Fibroblast of the conjunctiva (primary cell): ENCODE measurements around the gene EEIG2.
A peak's percentile ranks its signal among the peaks of the same experiment; 100 is the strongest.

Source experiments
- DNase-seq: peaks from one replicate; pipeline ENCODE4 v3.0.0-alpha.2; 2010; ENCODE audit warnings: low read depth

Gene EEIG2

DNA sequence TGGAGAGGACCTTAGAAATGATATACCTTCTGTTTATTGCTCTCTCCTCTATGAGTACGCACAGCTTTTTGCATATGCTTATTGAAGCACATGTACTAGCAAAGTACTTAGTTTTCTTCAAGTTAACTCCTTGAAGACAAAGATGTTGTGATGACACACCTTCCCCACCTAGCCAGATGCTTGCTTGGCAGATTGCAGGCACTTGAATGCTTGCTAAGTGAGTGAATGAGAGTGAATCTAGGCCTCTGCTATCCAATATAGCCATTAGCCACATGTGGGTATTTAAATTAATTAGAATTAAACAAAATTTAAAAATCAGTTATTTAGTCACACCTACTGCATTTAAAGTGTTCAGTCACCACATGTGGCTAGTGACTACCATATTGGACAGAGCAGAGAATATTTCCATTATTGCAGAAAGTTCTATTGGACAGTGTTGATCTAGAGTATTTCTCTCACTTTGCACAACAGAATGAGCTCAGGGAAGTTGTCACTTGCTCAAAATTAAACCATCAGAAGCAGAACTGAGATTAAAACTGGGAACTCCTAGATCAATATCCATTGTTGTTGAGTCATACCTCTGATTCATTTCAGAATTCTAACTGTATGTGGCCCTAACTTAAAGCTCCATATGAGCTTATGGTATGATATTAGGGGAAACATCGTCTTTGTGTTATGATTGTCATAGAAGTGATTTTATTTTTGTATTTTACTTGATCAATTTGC lies 8.6 kb upstream of the EEIG2 start:
- DNase-seq = no peak

DNA sequence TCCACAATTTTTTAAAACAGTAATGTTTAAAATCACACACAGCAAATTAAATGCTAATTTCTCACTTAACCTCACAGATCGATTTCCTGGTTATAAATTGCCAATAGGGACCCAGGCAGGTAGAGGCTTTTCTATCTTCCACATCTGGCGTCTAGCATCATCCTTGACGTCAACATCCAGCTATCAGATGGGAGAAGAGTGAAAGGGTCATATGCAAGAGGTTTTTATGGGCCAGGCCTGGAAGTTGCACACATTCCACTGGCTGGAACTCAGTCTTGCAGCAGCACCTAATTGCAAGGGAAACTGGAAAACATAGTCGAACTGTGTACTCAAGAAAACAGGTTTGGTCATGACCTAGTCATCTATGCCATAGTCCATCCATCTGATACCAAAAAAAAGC lies 6.0 kb upstream of the EEIG2 start:
- no peak for DNase-seq

DNA sequence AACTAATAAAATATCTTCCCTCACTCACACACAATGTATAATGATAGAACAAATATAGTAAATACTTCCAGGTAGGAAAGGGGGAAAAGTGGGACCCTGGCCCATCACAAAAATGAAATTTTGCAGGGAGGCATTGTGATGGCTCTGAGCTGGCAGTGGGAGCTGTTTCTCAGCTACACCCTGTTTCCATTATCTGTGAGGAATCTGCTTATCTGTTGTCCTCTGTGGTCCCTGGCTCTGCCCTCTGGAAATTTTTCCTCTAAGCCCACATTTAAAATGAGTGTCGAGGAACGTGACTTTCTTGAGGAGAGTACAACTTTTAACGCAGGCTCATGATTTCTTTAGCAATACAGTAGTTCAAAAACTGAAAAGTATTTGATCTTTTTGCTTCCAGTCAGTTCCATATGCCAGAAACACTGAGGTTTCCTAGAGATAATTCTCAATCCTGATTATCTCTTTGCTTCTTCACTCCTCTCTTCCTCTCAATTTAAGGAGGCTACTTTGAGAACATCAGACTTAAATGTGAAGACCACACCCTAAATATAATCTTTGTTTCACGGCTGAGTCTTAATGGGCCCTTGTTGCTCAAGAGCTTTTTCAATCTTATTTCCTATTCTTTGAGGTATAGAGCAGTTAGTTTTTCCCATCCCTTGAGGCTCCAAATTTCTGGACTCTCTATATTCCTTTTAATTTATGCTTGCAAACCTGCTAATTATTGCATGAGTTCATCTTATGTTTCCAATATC lies 5.0 kb upstream of the EEIG2 start:
- DNase-seq = no peak

DNA sequence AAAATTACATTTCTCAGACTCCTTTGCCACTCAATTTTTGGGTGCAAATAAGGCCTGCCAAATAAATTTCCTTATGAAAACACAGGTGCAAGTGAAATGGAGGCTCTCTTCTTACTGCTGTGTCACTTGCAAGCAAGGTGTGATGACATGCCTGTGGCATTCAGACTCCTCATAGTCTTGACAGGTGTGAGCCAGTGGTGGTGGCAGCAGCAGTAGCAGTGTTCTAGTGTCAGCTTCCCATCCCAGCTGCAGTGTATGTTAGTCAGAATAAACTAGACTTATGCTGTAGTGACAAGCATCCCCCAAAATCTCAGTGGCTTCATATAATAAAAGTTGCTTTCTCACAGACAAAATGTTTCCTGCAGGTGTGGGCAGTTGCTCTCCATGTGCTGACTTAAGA lies 3.8 kb upstream of the EEIG2 start:
- no peak for DNase-seq

DNA sequence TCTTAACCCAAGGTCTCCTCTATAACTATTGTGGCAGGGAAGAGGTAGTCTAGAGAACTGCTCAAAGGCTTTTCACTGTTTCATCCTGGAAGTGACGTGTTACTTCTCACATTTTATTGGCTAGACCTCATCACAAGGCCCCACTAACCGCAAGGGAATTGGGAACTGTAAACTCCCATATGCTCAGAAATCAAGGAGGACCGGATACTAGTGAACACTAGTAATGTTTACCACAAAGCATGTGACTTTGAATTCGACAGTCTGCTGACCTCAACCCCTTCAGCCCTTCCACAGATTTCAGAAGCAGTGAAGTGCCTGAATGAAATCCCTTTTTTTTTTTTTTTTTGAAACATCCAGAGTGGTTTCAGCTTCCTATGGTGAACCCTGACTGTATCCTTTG lies 3.4 kb upstream of the EEIG2 start:
- DNase-seq = no peak

DNA sequence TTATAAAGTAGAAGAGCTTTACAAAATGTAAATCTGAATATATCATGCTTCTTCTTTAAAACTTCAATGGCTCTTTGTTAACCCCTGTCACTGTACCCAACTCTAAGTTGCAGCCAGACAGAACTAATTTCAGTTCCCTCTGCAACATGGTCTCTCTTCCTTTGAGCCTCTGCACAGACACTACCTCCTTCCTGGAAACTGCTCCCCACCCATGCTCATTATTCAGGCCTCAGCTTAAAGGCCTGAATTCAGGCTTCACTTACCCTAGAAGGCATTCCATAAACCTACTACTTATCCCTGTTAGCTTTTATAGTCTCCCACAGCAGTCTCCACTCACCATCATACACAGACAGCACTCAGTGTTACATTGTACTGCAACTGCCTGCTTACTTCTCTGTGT lies 2.6 kb upstream of the EEIG2 start:
- DNase-seq = no peak

DNA sequence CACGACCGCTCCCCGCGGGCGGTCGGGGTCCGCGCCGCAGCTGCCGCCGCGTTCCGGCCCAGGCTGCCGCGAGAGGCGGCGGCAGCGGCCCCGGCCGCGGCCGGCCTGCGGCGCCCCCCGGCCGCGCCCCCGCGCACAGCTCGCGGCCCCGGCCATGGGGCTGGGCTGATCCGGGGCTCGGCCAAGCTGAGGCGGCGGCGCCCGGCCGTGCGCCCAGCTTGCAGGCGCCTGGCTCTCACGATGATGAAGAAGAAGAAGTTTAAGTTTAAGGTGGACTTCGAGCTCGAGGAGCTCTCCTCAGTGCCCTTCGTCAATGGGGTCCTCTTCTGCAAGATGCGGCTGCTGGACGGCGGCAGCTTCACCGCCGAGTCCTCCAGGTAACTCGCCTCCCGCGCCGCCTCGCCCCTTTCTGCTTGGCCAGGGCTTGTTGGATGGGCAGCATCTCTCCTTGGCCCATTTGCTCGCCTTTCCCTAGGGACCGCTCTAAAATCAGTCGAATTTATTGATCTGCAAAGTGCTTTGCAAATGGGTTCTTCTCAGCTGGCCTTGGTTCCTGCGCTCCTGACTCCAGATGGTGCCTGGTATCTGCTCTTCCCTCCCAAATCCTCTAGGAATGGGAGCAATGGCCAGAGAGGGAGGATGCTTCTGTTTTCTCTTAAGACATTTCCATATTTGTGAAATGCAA lies 431 bp downstream of the EEIG2 start:
- DNase-seq = no peak

DNA sequence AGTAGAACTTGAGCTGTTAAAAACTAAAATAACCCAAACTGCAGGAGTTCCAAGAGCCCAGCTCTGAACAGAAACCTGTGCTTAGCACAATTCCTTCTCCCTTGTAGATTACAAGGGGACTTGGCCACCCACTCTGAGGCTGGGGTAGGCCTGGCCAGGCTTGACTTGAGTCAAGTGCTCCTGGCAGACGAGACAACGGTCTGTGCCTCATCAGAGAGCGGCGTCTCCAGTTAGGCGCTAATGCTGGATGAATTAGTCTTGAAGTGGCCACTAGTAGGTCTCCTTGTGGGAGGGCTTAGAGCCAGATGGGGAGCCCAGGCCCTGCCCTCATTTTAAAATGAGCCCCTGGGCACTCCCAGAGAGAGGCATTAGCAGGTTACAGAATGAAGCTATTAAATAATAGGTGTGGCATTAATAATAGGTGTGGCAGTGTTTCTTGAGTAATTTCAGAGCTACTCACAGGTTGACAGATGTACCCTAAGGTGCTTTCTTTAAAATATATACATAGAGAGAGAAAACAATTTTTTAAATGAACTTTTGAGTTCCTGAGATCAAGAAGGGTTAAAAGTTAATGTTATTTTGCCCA lies 1.1 kb downstream of the EEIG2 start:
- peak; percentile 44 for DNase-seq

DNA sequence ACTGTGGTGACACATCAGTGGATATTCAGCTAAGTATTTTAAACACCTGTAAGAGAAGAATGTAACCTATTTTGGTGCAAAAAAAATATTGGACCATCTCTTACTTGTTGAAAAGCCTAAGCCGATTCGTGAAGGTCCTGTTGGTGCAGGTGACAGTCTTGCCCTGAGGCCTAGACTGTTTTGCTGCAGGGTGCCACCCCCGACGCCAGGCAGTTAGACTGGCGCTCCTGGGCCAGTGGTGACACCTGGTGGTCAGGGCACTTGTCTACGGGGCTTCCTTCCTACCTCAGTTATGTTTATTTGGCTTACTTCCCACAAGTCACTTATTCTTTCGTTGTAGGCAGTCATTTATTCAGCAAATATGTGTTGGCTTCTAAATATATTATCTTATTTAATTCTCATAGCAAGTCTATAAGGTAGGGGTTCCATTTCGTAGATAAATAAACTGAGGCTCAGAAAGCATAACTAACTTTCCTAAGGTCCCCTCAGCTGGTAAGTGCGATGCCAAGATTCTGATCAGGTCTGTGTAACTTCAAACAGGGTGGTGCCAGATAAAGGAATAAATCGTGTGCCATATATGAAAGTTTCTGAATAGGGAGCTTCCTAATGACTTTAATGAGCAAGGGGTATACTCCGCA lies 1.9 kb downstream of the EEIG2 start:
- DNase-seq = no peak

DNA sequence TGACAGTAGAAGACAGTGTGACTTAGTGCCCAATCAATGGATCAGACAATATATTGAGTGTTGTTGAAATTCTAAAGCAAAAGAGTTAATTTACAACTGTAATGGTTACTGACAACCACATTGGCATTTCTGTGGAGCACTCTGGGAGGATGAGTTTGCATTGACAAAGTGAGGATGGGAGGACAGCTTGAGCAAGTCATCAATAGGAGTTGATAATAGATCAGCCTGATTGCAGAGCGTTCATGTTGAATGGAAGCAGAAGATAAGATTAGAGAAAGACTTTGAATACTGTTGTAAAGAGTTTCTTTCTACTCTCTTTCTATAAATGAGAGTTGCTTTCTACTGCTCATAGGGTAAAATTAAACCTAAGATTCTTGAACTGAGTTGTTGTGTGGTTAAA lies 3.9 kb downstream of the EEIG2 start:
- no peak for DNase-seq

DNA sequence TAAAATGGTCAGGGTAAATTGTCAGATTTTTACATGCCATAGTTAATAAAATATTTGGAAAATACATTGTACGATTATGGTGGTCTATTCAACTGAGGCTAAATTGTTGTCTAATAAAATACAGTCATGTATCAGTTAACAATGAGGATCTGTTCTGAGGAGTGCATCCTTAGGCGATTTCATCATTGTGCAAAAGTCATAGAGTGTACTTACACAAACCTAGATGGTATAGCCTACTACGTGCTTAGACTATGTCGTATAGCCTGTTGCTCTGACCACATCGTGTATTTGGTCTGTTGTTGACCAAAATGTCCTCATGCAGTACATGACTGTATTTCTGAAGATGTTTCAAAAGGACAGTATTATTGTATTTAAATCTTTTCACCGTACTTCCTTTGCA lies 5.2 kb downstream of the EEIG2 start:
- no peak for DNase-seq

DNA sequence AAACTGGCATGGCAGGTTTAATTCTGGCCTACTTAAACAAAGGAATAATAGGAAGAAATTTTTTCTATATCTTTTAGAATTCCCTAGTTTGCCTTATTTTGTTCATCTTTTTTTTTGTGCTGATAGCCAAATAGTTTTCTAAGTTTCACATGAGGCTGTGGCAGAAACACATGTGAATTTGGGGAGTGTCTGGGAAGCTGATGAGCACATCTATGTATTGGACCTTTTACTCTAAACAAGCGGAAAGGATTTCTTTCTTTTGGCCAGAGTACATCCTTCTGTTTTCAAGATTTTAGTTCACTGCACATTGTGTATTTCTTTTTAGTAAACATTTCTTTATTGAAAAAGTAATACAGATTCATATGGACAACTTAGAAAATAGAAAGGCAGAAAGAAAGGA lies 5.6 kb downstream of the EEIG2 start:
- DNase-seq = no peak

DNA sequence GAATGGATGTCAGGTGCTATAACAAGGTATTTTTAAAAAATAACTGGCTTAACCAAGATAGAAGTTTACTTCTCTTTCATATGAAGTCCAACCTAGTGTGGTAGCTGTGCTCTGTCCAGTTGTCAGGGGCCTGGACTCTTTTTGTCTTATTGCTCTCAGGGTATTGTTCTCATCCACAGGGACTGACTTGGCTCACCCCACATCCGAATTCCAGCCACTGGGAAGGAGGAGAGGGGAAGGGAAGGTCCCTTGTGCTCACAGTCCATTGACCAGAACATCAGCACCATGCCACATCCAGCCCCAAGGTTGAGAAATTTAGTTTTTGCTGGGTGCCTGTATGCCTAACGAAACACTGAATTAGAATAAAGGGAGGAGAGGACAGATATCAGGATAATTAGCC lies 8.7 kb downstream of the EEIG2 start:
- no peak for DNase-seq

DNA sequence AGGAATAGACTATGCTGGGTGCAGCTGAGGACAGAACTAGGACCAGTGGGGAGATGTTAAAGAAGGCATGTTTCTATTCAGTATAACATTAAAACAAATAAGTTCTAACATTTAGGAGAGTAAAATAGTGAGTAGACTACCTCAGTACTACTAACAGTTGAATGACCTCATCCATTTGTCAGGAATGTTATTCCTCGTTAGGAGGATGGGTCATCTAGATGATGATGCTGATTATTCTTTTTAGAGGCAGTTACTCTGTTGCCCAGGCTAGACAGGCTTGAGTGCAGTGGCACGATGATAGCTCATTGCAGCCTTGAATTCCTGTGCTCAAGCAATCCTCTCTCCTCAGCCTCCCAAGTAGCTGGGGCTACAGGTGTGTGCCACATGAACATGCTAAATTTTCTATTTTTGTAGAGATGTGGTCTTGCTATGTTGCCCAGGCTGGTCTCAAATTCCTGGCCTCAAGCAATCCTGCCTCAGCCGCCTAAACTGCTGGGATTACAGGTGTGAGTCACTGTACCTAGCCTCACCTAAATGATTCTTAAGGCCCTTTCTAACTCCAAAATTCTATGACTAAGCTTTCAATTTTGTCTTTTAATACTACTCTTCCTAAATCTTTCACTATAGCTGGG lies 9.3 kb downstream of the EEIG2 start:
- no peak for DNase-seq

DNA sequence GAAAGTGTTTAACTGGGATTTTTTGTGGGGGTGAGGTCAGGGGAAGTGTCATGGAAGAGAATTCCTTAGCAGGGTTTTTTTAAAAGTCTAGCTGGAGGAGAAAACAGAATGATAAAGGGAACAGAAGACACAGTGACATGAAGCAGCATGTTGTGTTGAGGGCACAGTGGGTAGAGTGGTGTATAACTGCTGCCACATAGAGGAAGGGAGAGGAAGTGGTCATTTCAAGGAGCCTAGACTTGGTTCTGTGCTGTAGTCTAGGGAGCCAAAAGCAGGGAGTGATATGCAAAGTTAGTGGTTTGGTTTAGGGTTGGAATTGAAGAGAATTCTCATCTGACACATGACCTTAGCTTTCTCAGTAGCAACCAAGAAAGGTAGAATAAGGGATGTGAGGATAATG lies 10.2 kb downstream of the EEIG2 start:
- DNase-seq = no peak

DNA sequence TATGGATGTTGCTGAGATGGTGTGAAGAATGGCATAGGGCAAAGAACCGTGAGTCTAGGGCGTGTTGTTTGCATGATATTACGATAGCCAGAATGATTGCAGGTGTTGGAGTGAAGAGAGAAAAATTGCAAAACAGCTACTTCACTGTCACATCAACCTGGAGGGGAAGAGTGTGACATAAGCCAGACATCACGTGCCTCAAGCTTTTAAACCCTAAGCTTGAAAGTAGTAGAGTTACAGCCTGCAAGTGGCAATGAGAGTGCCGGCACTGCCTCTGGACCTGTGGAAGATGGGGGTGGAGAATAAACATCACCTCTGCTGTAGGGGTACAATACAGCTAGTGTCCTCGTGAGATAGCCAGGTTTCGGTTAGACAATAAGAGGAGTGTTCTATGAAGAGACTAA lies 11.1 kb downstream of the EEIG2 start:
- DNase-seq = no peak

DNA sequence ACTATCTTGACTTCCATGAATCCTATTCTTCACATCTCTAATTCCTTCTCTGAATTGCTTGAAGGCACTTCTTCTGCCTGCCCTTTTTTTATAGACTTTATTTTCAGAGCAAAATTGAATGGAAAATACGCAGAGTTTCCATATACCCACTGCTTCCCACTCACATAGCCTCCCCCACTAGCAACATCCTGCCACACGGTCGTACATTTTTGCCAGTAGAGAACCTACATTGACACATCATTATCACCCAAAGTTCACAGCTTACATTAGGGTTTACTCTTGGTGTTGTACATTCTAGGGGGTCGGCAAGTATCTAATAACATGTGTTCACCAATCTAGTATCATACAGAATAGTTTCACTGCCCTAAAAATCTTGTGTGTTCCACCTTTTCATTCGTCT lies 12.3 kb downstream of the EEIG2 start:
- no peak for DNase-seq

DNA sequence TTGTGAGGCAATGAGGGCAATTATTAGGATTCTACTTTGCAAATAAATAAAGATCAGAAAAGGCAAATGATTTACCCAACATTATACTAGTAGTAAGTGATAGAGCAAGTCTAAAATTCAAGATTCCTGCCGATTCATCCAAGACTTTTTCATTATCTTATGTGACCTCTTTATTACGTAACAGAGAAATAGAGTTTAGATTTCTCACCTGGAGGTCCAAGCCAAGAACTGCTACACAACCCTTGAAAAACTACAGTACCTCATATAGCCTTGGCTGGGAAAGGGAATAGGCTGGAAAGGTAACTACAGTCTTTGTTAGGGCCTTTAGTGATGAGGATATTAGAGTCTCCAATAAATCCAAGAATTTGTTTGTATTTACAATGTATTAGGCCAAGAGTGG lies 13.3 kb downstream of the EEIG2 start:
- no peak for DNase-seq

DNA sequence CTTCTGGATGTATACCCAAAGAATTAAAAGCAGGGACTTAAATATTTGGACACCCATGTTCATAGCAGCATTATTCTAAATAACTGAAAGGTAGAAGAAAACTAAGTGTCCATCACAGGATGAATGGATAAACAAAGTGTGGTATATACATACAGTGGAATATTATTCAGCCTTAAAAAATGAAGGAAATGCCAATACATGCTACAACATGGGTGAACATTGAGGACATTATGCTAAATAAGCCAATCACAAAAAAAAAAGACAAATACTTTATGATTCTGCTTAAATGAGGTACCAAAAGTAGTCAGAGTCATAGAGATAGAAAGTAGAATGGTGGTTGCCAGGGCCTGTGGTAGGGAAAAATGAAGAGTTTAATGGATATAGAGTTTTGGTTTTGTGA lies 14.1 kb downstream of the EEIG2 start:
- DNase-seq = no peak

DNA sequence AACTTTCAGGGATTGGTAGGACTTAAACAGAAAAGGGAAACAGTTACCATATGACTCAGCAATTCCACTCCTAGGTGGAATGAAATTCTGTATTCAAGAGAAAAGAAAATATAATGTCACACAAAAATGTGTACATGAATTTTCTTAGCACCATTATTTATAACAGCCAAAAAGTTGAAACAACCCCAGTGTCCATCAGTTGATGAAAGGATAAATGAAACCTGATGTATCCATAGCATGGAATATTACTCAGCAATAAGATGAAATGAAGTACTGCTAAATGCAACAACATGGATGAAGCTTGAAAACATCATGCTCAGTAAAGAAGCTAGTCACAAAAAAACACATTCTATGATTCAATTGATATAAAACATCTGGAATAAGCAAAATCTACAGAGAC lies 15.5 kb downstream of the EEIG2 start:
- no peak for DNase-seq

DNA sequence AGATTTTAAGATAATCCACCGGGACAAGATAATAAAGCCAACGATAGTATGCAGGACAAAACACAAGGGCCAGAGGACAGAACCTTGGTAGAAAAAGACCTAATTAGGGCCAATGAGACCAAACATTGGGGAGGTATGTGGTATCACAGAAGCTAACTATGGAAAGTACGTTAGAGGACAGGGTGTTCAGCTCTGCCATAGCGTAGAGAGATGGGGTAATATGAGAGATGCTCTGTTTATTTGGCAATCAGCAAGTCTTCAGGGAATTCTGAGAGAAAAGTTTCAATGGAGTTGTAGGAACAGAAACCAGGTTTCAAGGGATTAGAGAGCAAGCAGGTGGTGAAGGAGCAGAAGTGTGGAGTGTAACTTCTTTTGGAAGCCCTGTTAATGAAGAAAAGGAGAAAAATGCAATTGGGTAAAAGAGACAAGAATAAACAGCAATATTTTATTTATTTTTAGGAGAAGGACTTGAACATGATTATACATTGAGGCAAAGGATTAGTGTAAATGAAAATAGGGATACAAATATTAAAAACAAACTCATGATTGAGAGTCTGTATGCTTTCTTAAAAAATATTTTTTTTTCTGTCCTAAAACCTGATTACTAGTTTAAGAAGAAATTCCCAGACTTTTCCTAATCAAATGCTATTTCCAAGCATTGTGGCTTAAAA lies 24.0 kb downstream of the EEIG2 start:
- DNase-seq = no peak
